Cardiac septum (tissue), 1 donor: Measurements from ENCODE around the gene FURIN. TPM values are rescaled to one million over a fixed set of nuclear protein-coding genes. Genes with fewer than 3 reads are reported as not detected.
A peak's percentile ranks its signal among the peaks of the same experiment; 100 is the strongest.
"Not testable (repeated sequence)": the region's sequence is repeated elsewhere in the genome, so short reads cannot be mapped to it uniquely, and the experiment has no call there.

Experiments used
- DNase-seq: peaks from one replicate; pipeline ENCODE4 v3.0.0-alpha.2; 2020; ENCODE audit warnings: low spot score
- intact Hi-C: fragments of 100-400 bp; cut with DNase I; formaldehyde crosslinking; loops from one replicate; pipeline ENCODE4 v1.14.0; 2022
- total RNA-seq: library from RNA; stranded (reverse); fragmentation: NEBNext Ultra II Directional; extraction: Animal tissue kit (Norgen Biotek cat#: 25700); gene quantifications from one replicate; pipeline ENCODE4 v1.2.1, GENCODE V29; 2021
- donor health status: DM: no; HTN: no; CAD: no.

Gene FURIN
- total RNA-seq, 1 donor from 2014 or later, result 43.9 TPM

- no peak for DNase-seq
- intact Hi-C loops, result no loop called here
These were observed 2.1 kb upstream of the FURIN start for GRCh38 chr15:90866161-90866715.

DNA sequence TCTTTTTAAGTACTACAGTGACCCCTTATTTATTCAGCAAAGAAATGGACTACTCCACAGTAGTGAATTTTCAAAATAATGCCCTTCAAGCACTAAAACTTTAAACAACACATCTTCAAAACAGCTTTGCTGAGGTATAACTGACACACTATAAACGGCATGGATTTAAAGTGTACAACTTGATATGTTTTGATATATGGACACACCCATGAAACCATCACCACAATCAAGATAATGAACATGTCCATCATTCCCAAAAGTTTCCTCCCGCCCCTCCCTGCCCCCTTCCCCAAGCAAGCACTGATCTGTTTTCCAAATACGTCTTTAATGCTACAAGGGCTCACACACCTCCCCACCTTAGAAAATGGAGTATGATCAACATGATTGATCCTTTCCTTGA is 1.6 kb upstream of the FURIN start:
- no peak for DNase-seq
- intact Hi-C loops, result no loop called here

DNA sequence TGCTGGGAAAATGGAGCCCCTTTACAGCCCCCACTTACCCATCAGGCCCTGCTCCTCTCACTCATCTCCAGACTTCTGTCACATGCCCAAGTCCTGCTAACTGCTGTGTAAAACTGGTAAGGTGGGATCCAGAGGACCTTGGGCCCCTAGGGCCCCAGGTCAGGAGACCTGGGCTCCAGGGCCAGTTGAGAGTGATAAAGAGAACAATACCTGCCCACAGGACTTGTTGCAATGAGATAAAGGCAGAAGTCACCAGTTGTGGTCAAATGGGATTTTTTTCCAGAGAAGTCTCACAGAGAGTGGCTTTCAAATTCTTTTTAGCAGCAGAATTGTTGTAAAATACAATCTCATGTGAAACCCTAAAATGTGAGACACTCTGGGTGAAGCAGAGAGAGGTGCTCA is 753 bp downstream of the FURIN start:
- intact Hi-C loops, result no loop called here
- no peak for DNase-seq

DNA sequence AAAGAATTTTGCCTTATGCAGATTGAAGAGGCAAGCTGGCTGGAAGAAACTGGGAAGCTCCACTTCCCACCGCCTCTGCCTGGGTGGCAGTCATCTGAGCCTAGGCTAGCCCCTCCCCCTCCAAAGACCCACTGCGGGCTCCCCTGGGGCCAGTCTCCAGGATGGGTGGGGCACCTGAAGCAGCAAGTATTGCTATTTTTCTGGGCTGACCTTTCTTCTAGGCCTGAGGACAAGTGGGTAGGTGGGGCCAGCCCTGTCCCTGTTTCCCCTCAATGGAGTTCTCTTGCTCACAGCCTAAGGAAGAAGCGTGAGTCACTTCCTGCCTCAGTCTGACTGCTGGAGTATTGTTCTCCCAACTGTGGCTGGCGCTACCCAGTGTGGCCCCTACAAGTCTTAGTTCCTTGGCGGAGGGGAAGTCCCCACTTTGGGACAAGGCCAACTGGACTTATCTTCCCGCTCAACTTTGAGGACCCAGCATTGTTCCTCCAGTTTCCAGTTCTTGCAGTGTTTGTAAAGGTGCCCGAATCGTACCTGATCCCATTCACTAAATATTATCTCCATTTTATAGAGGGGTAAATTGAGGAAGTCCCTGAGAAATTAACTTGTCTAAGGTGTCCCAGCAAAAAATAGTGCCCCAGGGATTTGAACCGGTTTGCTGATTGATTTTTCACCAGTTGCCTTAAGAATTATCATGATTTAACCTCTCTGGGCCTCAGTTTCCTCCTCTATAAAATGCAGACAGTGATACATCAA is 1.4 kb downstream of the FURIN start:
- intact Hi-C loops, result loop anchor here (1.0 to 5.0 kb wide), 2 partner anchors 15 to 152 kb away; partner anchors contain the start of genes BLM and FES
- peak; percentile 91 for DNase-seq

GRCh38 chr15:90870354-90871138 is 2.2 kb downstream of the FURIN start:
- no peak for DNase-seq
- intact Hi-C loops, result loop anchor here (1.0 to 5.0 kb wide), 2 partner anchors 14 to 153 kb away; partner anchors contain the start of genes BLM and FES

DNA sequence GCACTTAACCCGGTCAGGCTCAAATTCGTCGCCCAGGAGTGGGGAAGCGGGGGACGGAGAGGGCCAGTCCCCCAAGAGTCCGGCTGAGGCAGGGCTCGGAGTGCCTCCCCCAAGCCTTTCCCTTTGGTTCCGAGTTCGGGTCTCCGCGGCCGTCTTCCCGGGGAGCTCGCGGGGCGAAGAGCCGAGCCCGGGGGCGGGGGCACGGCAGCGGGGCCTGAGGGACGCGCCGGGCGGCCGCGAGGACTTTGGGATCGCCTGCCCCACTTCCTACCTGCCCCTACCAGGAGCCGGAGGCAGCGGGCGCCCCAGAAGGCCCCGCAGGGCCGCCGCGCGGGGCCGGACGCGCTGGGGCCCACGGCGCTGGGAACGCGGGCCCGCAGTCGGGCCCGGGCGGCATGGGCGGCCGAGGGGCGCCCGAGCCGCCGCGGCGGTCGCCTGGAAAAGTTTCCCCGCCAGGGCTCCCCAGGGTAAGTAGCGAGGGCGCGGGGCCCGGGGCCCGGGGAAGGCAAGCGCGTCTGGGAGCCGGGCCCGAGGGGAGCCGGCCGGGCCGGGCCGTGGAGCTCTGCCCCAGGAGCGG is 2.8 kb downstream of the FURIN start:
- intact Hi-C loops, result loop anchor here (5.0 kb wide), 1 partner anchor 154 kb away; the partner anchor contains the start of gene BLM
- DNase-seq, result no peak

DNA sequence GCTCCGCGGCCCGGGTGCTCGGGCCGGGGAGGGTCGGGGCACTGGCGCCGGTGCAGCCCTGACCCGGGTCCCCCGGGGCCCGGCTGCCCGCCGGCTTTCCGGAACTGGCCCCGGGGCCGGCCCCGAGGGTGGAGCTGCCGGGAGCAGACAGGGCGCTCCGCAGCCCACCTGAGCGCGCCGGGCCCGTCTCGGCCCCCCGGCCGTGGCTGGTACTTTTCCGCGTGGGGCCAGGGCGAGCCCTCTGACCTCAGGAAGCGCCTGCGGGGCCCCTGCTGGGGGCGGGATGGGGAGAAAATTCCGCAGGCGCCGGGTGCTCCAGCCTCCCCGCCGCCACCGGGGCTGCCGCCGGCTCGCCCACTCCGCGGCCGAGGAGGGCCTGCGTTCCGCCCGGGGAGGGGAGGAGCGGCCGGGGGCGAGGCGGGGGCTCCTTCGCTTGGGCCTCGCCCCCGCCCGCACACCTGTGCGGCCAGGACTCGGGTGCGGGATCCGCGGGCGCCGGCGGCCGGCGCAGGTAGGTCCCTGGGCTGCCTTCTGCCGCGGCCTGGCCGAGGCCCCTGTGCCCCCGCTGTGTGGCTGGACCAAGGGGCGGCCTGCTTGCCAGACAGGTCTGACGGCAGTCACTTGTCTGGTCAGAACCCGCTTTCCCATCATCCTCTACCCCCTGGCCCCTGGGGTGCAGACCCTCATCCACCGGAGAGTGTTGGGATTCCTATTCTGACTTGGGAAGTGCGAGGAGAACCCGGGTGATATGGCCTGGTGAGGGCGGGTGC is 3.5 kb downstream of the FURIN start:
- no peak for DNase-seq
- intact Hi-C loops, result loop anchor here (5.0 kb wide), 1 partner anchor 155 kb away; the partner anchor contains the start of gene BLM

DNA sequence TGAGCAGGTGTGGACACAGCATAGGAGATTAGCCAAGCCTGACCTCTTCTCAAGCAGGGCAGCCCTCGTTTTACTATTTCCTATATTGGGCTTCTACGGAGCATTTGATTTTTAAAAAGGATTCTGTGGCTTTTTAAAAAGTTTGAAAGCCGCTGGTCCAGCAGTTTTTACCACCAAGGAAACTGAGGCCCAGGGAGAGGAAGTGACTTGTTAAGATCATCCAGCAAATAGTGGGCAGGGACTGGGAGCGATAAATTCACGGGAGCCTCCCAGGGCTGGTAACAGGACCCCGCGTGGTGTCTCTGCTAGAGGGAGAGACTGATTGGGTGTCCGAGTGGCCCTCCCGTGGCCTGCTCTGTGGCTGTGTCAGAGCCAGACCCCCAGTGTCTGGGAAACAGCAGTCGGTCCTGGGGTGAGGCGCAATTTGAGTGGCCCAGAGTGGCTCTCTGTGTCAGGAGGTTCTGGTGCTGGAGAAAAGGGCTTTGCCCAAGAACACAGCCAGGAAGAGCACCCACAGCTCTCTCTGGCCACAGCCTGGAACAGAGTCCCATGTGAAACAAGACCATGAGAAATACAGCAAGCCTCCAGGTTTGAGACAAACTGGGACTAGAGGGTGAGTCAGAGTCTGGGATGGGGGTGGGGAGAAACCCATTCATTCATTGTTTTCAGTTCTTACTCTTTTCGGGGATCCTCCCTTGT is 4.2 kb downstream of the FURIN start:
- DNase-seq, result no peak
- intact Hi-C loops, result loop anchor here (5.0 kb wide), 1 partner anchor 155 kb away; the partner anchor contains the start of gene BLM

- intact Hi-C loops, result loop anchor here (5.0 kb wide), 1 partner anchor 156 kb away; the partner anchor contains the start of gene BLM
- no peak for DNase-seq
These were observed 5.2 kb downstream of the FURIN start for GRCh38 chr15:90873488-90873997.

DNA sequence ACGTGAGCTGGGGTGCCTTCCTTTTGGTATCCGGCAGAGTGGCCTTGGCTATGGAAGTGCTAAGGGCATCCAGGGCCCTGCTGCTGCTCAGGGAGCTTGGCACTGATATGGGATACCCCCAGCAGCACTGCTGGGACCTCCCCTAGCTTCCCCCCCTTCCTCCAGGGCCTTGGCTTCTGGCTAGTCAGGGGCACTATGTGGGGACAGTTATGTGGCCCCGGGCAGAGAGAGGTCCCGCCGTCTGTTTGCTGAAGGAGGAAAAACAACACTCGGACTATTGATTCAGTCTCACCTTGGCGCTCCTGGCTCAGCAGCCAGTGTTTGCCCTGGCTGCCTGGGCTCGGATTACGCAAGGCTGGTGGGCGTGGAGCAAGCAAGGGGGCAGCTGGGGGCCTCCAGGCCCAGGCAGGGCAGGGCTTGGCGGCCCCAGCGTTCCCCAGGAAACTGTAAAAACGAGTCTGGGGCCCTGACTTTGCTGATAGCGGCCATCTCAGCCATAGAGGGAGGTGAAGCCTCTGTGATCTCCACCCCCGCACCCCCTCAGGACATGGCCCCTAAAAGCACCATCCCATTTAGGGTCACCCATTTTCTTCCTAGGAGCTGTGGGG is 5.7 kb downstream of the FURIN start:
- DNase-seq, result no peak
- intact Hi-C loops, result loop anchor here (5.0 kb wide), 1 partner anchor 157 kb away; the partner anchor contains the start of gene BLM

- not testable (repeated sequence) for DNase-seq
- intact Hi-C loops, result loop anchor here (5.0 kb wide), 1 partner anchor 158 kb away; the partner anchor contains the start of gene BLM
These were observed 6.6 kb downstream of the FURIN start for GRCh38 chr15:90874986-90875385.

- intact Hi-C loops, result no loop called here
- no peak for DNase-seq
These were observed 7.2 kb downstream of the FURIN start for GRCh38 chr15:90875549-90875981.

- no peak for DNase-seq
- intact Hi-C loops, result no loop called here
These were observed 7.7 kb downstream of the FURIN start for GRCh38 chr15:90876046-90876445.

DNA sequence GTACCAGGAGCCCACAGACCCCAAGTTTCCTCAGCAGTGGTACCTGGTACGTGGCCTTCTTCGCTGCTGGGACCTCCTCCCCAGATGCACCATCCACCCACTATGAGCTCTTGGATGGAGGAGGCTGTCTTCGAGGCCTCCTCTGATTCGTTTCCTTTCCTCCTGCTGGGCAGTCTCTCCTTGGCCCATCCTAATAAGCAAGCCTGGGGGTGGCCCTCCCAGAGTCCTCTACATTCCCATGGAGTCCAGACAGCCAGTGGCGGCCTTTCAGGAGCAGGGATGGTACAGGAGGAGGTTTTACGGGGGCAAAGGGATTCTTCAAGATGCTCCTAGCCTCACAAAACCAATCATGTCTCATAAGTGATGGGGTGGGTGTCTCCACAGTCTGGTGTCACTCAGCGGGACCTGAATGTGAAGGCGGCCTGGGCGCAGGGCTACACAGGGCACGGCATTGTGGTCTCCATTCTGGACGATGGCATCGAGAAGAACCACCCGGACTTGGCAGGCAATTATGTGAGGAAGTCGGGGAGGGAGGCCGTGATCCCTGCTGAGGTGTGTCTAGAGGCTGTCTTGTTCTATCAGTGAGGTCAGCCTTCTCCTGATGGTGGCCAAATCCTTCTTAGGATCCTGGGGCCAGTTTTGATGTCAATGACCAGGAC is 8.3 kb downstream of the FURIN start:
- intact Hi-C loops, result no loop called here
- DNase-seq, result no peak

DNA sequence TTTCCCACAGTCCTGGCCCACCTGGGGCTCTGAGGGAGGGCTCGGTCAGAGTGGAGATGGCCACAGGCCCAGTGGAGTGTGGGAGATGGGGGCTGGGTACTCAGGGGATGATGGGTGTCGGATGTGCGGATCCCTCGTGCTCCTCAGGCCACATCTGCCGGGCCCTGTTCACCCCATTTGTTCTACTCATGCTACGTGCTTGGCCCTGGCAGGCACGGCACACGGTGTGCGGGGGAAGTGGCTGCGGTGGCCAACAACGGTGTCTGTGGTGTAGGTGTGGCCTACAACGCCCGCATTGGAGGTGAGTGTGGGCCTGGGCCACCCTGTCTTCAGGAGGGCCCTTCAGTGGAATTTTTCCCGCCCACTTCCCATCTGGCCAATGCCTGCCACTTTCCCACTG is 8.9 kb downstream of the FURIN start:
- no peak for DNase-seq
- intact Hi-C loops, result no loop called here

DNA sequence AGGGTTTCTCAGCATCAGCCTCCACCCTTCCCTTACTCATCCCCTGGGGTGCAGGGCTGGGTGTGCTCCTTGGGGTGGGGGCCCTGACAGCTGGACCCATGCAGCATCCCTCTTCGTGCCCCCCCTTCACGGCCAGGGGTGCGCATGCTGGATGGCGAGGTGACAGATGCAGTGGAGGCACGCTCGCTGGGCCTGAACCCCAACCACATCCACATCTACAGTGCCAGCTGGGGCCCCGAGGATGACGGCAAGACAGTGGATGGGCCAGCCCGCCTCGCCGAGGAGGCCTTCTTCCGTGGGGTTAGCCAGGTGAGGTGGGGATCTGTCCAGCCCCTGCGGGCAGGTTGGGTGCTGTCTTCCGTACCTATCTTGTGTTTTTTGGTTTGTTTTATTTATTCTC is 9.6 kb downstream of the FURIN start:
- no peak for DNase-seq
- intact Hi-C loops, result no loop called here

GRCh38 chr15:90878660-90879059 is 10.3 kb downstream of the FURIN start:
- intact Hi-C loops, result no loop called here
- DNase-seq, result no peak
